Thyroid gland (tissue), 4 donors: ENCODE measurements around the gene SSTR4. TPM values are rescaled to one million over a fixed set of nuclear protein-coding genes. Genes with fewer than 3 reads are reported as not detected.

Source experiments
- DNase-seq, 2 donors: peaks; one replicate each; pipeline ENCODE4 v3.0.0-alpha.2; 2019
- H3K27ac ChIP-seq, 3 donors: fragments of 200-600 bp; sonication (generic); 1 replicate in 2 of 3; 2 replicates in 1 of 3; pipeline ENCODE4 v1.5.1; 2016 to 2019; ENCODE audit warnings: mild to moderate bottlenecking in 1 of 3, moderate library complexity in 1 of 3
- H3K27me3 ChIP-seq: fragments of 200-600 bp; sonication (generic); one replicate; pipeline ENCODE4 v1.5.1; 2019
- H3K36me3 ChIP-seq, 2 donors: fragments of 200-600 bp; sonication (generic); one replicate each; pipeline ENCODE4 v1.5.1; 2016 to 2019
- H3K4me1 ChIP-seq, 2 donors: fragments of 200-600 bp; sonication (generic); one replicate each; pipeline ENCODE4 v1.5.1; 2017 to 2019
- H3K4me3 ChIP-seq, 3 donors: fragments of 200-600 bp; sonication (generic); replicated peaks in 1 of 3; 1 replicate in 2 of 3; 2 replicates in 1 of 3; pipeline ENCODE4 v1.5.1; 2016; ENCODE audit warnings: mild to moderate bottlenecking in 1 of 3
- H3K9me3 ChIP-seq: fragments of 200-600 bp; sonication (generic); one replicate; pipeline ENCODE4 v1.5.1; 2017
- POLR2A ChIP-seq, 2 donors: fragments of 450-650 bp; IDR thresholded peaks; one replicate each; pipeline ENCODE4 v1.6.1; 2017; ENCODE audit warnings: antibody characterized with exemption in 2 of 2, mild to moderate bottlenecking in 2 of 2, moderate library complexity in 1 of 2
- WGBS, 2 donors: methylation state at CpG; one replicate each; pipeline ENCODE4 v1.1.5; 2017; 5-methylcytosine and 5-hydroxymethylcytosine counted together
- intact Hi-C: fragments of 100-400 bp; cut with DNase I; formaldehyde crosslinking; loops from one replicate; pipeline ENCODE4 v1.15.1; 2023
- total RNA-seq, 4 donors: library from RNA; depleted of rRNA; stranded (reverse); fragments of >200 nt; gene quantifications; one replicate each; pipeline ENCODE4 v1.2.3, GENCODE V29; 2016
- TF ChIP-seq, protein P1 (sequence below), 6 experiments: fragments of 200-600 bp in 3 of 6; fragments of 450-650 bp in 3 of 6; sonication (generic) in 3 of 6; IDR thresholded peaks; one replicate each; pipeline ENCODE4 v1.5.1; 2016 to 2019; ENCODE audit warnings: antibody characterized with exemption in 6 of 6, mild to moderate bottlenecking in 2 of 6, inconsistent platforms in 1 of 6, moderate library complexity in 1 of 6

The SSTR4 gene
- total RNA-seq, 4 donors from 2014 or later: not detected

DNA sequence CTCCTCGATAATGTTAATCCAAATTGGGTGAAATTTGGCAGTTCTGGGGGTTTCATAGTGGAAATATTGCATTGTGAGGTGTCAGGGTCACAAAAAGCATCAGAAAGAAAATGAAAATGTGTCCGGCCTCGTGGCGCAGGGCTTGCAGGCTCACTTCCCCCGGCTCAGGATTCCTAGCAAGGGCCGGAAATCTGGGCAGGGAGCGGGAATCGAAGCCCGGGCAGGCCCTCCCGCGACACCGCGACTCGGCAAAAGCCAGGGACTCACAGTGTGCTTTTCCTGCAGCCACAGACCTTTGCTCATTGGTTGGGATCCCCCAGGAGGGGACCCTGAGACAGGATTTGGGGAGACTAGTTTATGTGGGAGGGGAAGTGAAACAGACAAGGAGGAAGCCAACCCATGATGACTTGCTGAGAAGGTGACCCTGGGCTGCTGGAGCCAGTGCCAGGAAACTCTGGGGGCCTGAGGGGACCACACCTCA, 51.9 kb downstream of the SSTR4 start:
- WGBS, 2 donors: 75 to 83% methylated on average over 14 of the region's 14 CpGs
- TF ChIP-seq, protein P1, sequence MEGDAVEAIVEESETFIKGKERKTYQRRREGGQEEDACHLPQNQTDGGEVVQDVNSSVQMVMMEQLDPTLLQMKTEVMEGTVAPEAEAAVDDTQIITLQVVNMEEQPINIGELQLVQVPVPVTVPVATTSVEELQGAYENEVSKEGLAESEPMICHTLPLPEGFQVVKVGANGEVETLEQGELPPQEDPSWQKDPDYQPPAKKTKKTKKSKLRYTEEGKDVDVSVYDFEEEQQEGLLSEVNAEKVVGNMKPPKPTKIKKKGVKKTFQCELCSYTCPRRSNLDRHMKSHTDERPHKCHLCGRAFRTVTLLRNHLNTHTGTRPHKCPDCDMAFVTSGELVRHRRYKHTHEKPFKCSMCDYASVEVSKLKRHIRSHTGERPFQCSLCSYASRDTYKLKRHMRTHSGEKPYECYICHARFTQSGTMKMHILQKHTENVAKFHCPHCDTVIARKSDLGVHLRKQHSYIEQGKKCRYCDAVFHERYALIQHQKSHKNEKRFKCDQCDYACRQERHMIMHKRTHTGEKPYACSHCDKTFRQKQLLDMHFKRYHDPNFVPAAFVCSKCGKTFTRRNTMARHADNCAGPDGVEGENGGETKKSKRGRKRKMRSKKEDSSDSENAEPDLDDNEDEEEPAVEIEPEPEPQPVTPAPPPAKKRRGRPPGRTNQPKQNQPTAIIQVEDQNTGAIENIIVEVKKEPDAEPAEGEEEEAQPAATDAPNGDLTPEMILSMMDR (IDR thresholded peaks at IDR 0.05): no peak
- no peak for TF ChIP-seq POLR2A (IDR thresholded peaks at IDR 0.05)
- Histone ChIP-seq H3K4me1 (peaks cover 0 to 12% of the 10 kb centered on the region in 2 donors), H3K36me3 (no peaks in the 10 kb centered on the region), H3K4me3 (no peak overlapping the region), H3K27ac (peak overlapping the region; percentile 77 to 85 (median 81)), H3K9me3 (no peaks in the 10 kb centered on the region), H3K27me3 (no peaks in the 10 kb centered on the region)
- DNase-seq: peak; percentile 17 to 28
- intact Hi-C loops: no loop called here

DNA sequence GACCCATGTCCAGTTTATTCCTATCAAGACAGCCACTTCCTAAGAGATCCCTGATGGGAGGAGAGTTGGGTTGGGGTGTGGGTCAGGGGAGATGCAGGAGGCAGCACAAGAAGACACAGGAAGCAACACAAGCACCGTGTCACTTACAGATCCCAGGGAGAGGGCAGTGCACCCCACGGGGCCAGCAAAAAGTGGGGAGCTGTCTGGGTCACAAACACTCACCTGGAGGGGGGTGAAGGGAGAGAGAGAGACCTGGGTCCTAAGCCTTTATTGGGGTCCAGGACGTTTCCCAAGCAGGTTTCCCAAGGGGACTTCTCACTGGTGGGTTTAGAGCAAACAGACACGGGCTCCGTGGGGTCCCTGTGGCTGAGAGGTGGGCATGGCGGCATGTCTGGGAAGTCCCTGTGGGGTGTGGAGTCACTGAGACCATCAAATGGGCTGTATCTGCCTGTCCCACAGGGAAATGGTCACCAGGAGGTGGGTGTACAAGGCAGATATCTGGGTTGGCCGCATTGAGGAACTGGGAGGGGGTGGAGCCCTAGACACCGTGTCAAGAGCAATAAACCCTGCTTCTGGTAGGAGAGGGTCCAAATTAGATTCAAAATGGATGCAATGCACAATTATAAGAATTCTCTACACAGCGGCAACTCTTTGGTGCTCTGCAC, 52.6 kb downstream of the SSTR4 start:
- WGBS, 2 donors: 78 to 83% methylated on average over 9 of the region's 9 CpGs
- Histone ChIP-seq H3K36me3 (no peaks in the 10 kb centered on the region), H3K27me3 (no peaks in the 10 kb centered on the region), H3K9me3 (no peaks in the 10 kb centered on the region), H3K4me1 (peaks cover 0 to 12% of the 10 kb centered on the region in 2 donors), H3K4me3 (no peak overlapping the region), H3K27ac (peak overlapping the region; percentile 77 to 85 (median 81))
- TF ChIP-seq, protein P1 (IDR thresholded peaks at IDR 0.05): no peak
- no peak for TF ChIP-seq POLR2A (IDR thresholded peaks at IDR 0.05)
- DNase-seq: no peak
- intact Hi-C loops: no loop called here

Other genes with a start within 250 kb of the SSTR4 start
- gene THBD, start 14.4 kb downstream of the SSTR4 start, total RNA-seq: 10 to 100 TPM; 30.4 to 78.5 (median 72.2) TPM
- 10 to 100 TPM; 13.6 to 53.8 (median 24.0) TPM for gene CD93, start 51.0 kb downstream of the SSTR4 start, total RNA-seq